Hepatocyte (in vitro differentiated cells): Measurements from ENCODE around the gene HDAC1. TPM values are rescaled to one million over a fixed set of nuclear protein-coding genes. Genes with fewer than 3 reads are reported as not detected.

ENCODE experiments used
- DNase-seq: peaks from one replicate; pipeline ENCODE4 v3.0.0-alpha.2; 2016; ENCODE audit warnings: low spot score
- H2AFZ ChIP-seq: fragments of 200-600 bp; sonication (generic); 2 replicates; pipeline ENCODE4 v1.6.0; 2016; ENCODE audit warnings: antibody characterized with exemption, mild to moderate bottlenecking
- H3K27ac ChIP-seq: fragments of 200-600 bp; sonication (generic); 2 replicates; pipeline ENCODE4 v1.5.1; 2016; ENCODE audit warnings: mild to moderate bottlenecking
- H3K27me3 ChIP-seq: fragments of 200-600 bp; sonication (generic); 2 replicates; pipeline ENCODE4 v1.6.1; 2016
- H3K36me3 ChIP-seq: fragments of 200-600 bp; sonication (generic); replicated peaks from 2 replicates; pipeline ENCODE4 v1.5.1; 2016; ENCODE audit warnings: low read depth; ENCODE audit not compliant: insufficient read depth
- H3K4me1 ChIP-seq: fragments of 200-600 bp; sonication (generic); 2 replicates; pipeline ENCODE4 v1.5.1; 2016; ENCODE audit warnings: mild to moderate bottlenecking, moderate library complexity; ENCODE audit not compliant: insufficient read depth
- H3K4me2 ChIP-seq: fragments of 200-600 bp; sonication (generic); 2 replicates; pipeline ENCODE4 v1.6.0; 2016
- H3K4me3 ChIP-seq: fragments of 200-600 bp; sonication (generic); 2 replicates; pipeline ENCODE4 v1.5.1; 2016; ENCODE audit warnings: mild to moderate bottlenecking
- H3K79me2 ChIP-seq: fragments of 200-600 bp; sonication (generic); 2 replicates; pipeline ENCODE4 v1.6.0; 2017; ENCODE audit warnings: mild to moderate bottlenecking
- H3K9me2 ChIP-seq: fragments of 200-600 bp; sonication (generic); replicated peaks from 2 replicates; pipeline ENCODE4 v1.6.0; 2017; ENCODE audit warnings: mild to moderate bottlenecking; ENCODE audit not compliant: insufficient read depth
- H3K9me3 ChIP-seq: fragments of 200-600 bp; sonication (generic); 2 replicates; pipeline ENCODE4 v1.5.1; 2016; ENCODE audit warnings: low read depth, mild to moderate bottlenecking
- H4K20me1 ChIP-seq: fragments of 200-600 bp; sonication (generic); 2 replicates; pipeline ENCODE4 v1.6.0; 2016; ENCODE audit warnings: mild to moderate bottlenecking; ENCODE audit not compliant: insufficient read depth, poor library complexity, severe bottlenecking
- EZH2 ChIP-seq: fragments of 200-600 bp; sonication (generic); IDR thresholded peaks from 2 replicates; pipeline ENCODE4 v1.6.1; 2016; ENCODE audit warnings: antibody characterized with exemption, mild to moderate bottlenecking, borderline replicate concordance
- EZH2phosphoT487 ChIP-seq: fragments of 200-600 bp; sonication (generic); IDR thresholded peaks from one replicate; pipeline ENCODE4 v1.6.1; 2018; ENCODE audit warnings: antibody characterized with exemption, mild to moderate bottlenecking, low read depth, moderate library complexity; ENCODE audit not compliant: unreplicated experiment, severe bottlenecking
- WGBS: methylation state at CpG from one replicate; pipeline ENCODE4 v1.1.6; 2016; ENCODE audit warnings: low lambda C conversion rate; ENCODE audit errors: missing lambda C conversion rate; 5-methylcytosine and 5-hydroxymethylcytosine counted together
- polyA plus RNA-seq: library from polyadenylated mRNA; unstranded; fragments of >200 nt; fragmentation: Nextera tagmentation; extraction: Ambion mirVana; gene quantifications from 2 replicates; pipeline ENCODE4 v1.2.1, GENCODE V29; 2016
- total RNA-seq: library from RNA; depleted of rRNA; stranded (reverse); fragments of >200 nt; gene quantifications from 2 replicates; pipeline ENCODE4 v1.2.3, GENCODE V29; 2014
- TF ChIP-seq, protein P1 (sequence below): fragments of 200-600 bp; sonication (generic); IDR thresholded peaks from 2 replicates; pipeline ENCODE4 v1.5.1; 2016; ENCODE audit warnings: antibody characterized with exemption, mild to moderate bottlenecking; ENCODE audit not compliant: poor library complexity

HDAC1 gene
- total and polyA plus RNA-seq, 2 experiments from 2014 or later: 94.6 to 117 TPM

DNA sequence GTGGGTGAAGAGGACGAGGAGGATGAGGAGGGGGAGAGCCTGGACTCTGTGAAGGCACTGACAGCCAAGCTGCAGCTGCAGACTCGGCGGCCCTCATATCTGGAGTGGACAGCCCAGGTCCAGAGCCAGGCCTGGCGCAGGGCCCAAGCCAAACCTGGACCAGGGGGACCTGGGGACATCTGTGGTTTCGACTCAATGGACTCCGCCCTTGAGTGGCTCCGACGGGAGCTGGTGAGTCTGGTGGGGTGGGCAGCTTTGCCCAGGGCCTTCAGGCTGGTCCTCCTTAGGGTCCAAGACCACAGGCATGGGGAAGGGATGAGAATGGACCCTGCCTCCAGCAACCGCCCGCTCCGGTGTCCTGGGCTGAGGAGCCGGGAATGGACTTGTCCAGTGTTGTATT, 44.4 kb upstream of the HDAC1 start:
- 89% methylated on average over 12 of the region's 12 CpGs for WGBS

DNA sequence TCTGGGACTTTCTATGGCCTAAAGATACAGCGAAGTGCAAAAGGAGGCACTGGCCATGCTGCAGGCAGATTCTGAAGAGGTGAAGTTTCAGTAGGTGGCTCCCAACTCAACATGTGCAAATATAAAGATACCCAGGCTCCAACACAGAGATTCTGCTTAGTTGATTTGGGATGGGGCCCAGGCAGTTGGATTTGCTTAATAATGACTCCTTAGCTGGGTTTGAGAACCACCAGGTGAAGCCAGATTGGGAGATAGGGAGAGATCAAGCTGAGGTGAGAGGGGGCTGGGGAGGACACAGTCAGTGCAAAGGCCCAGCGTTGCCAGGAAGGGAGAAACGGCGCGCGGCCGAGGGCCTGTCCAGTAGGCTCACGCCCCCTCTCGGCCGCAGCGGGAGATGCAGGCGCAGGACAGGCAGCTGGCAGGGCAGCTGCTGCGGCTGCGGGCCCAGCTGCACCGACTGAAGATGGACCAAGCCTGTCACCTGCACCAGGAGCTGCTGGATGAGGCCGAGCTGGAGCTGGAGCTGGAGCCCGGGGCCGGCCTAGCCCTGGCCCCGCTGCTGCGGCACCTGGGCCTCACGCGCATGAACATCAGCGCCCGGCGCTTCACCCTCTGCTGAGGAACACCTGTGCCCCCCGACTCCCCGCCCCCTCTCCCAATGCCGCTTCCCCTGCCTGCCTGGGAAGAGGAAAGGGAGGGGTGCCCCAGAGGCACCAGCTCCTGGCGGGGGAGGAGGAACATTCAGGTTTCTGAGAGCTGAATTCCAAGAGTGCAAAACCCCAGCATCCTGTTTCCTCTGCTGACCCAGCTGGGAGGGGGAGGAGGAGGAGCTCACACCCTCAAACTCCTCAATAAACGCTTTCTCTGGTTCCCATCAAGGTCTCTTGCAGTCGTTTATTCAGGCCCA, 43.6 kb upstream of the HDAC1 start:
- H2AFZ ChIP-seq: no peak overlapping the region
- H3K4me2 ChIP-seq: peak overlapping the region; percentile 73
- TF ChIP-seq EZH2: no peak
- TF ChIP-seq, protein P1, sequence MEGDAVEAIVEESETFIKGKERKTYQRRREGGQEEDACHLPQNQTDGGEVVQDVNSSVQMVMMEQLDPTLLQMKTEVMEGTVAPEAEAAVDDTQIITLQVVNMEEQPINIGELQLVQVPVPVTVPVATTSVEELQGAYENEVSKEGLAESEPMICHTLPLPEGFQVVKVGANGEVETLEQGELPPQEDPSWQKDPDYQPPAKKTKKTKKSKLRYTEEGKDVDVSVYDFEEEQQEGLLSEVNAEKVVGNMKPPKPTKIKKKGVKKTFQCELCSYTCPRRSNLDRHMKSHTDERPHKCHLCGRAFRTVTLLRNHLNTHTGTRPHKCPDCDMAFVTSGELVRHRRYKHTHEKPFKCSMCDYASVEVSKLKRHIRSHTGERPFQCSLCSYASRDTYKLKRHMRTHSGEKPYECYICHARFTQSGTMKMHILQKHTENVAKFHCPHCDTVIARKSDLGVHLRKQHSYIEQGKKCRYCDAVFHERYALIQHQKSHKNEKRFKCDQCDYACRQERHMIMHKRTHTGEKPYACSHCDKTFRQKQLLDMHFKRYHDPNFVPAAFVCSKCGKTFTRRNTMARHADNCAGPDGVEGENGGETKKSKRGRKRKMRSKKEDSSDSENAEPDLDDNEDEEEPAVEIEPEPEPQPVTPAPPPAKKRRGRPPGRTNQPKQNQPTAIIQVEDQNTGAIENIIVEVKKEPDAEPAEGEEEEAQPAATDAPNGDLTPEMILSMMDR: peak; percentile 76

More for the DNA sequence above, 44.4 kb upstream of the HDAC1 start:
- Histone ChIP-seq H3K36me3 (no peaks in the 10 kb centered on the region), H3K4me2 (no peak overlapping the region), H3K4me3 (no peak overlapping the region), H3K9me2 (no peaks in the 10 kb centered on the region), H3K4me1 (peaks cover 4% of the 10 kb centered on the region), H3K27me3 (no peaks in the 10 kb centered on the region), H3K79me2 (no peaks in the 10 kb centered on the region), H3K27ac (no peak overlapping the region), H2AFZ (no peak overlapping the region), H4K20me1 (no peaks in the 10 kb centered on the region), H3K9me3 (no peaks in the 10 kb centered on the region)
- no peak for DNase-seq
- TF ChIP-seq, protein P1: no peak
- no peak for TF ChIP-seq EZH2
- TF ChIP-seq EZH2phosphoT487: no peak

DNA sequence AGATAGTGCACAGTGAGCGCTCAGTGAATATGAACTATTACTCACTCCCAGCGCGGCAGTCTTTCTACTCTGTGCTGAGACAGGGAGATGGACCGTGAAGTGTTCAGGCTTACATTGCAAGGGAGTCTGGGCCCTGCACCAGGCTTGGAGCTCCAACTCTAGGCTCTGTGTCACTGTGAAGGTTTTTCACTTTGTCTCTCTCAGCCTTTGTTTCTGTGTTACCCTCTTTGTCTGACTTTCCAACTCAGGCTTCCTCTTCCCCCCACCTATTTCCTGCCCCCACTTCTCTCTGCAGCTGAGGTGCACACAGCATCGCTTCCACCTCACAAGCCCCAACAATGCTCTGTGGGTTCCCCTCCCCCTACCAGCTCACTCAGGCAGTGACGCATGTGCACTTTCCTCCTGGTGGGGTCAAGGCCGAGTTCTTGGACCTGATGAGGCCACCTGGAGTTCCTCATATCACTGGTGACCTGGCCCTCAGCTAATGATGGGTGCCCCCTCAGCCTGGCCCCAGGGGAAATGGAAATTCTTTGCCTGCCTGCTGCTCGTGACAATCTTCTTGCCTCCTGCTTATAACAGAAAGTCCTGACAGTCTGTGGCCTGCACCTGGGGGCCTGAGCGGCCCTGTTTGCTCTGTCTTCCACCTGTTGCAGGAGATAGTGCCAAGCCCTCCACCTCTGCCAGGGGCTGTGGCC, 41.9 kb upstream of the HDAC1 start:
- WGBS: 67% methylated on average over 9 of the region's 9 CpGs

More for the DNA sequence above, 43.6 kb upstream of the HDAC1 start:
- Histone ChIP-seq H4K20me1 (no peaks in the 10 kb centered on the region), H3K27ac (no peak overlapping the region), H3K4me1 (peaks cover 4% of the 10 kb centered on the region), H3K9me2 (no peaks in the 10 kb centered on the region), H3K27me3 (no peaks in the 10 kb centered on the region), H3K36me3 (no peaks in the 10 kb centered on the region), H3K4me3 (no peak overlapping the region), H3K79me2 (no peaks in the 10 kb centered on the region), H3K9me3 (no peaks in the 10 kb centered on the region)
- WGBS: 11% methylated on average over 21 of the region's 31 CpGs
- DNase-seq: peak; percentile 87

More for the DNA sequence above, 41.9 kb upstream of the HDAC1 start:
- DNase-seq: peak; percentile 45
- Histone ChIP-seq H3K4me3 (no peak overlapping the region), H3K9me3 (no peaks in the 10 kb centered on the region), H3K27ac (no peak overlapping the region), H3K36me3 (no peaks in the 10 kb centered on the region), H3K4me1 (peaks cover 4% of the 10 kb centered on the region), H3K79me2 (no peaks in the 10 kb centered on the region), H2AFZ (no peak overlapping the region), H3K4me2 (no peak overlapping the region), H3K27me3 (no peaks in the 10 kb centered on the region), H3K9me2 (no peaks in the 10 kb centered on the region), H4K20me1 (no peaks in the 10 kb centered on the region)
- TF ChIP-seq EZH2phosphoT487: no peak
